DMS 273 (cell line): ENCODE data around the gene OGFOD3.
"Not testable (repeated sequence)": the region's sequence is repeated elsewhere in the genome, so short reads cannot be mapped to it uniquely, and the experiment has no call there.

Source experiments
- DNase-seq: peaks from one replicate; lab custom pipeline; 2025; ENCODE audit not compliant: unreplicated experiment; lab: John Stamatoyannopoulos, UW

OGFOD3 gene

GRCh38 chr17:82356845-82357355 is 61.5 kb downstream of the OGFOD3 start:
- peak; percentile 33 for DNase-seq

GRCh38 chr17:82355770-82356427 is 62.5 kb downstream of the OGFOD3 start:
- DNase-seq = no peak

- DNase-seq = no peak
Measured at GRCh38 chr17:82354804-82355308, 63.5 kb downstream of the OGFOD3 start.

DNA sequence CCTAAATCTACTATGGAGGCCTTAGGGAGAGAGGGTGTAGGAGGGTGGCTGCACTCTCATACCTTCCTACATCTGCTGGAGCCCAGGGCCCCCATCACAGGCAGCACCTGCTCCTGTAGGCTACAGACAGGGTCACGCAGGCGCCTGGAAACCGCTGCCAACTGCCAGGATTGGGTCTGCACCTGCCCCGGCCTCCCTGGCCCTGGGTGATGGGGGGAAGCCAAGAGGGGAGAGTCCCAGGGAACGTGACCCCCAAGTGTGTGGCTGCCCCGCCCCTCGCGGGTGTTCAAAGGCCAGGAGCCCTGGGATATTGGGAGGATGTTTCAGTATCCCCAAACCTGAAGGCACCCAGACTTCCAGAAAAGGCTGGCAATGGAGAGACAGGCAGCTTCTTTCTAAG is 64.9 kb downstream of the OGFOD3 start:
- DNase-seq = no peak

DNA sequence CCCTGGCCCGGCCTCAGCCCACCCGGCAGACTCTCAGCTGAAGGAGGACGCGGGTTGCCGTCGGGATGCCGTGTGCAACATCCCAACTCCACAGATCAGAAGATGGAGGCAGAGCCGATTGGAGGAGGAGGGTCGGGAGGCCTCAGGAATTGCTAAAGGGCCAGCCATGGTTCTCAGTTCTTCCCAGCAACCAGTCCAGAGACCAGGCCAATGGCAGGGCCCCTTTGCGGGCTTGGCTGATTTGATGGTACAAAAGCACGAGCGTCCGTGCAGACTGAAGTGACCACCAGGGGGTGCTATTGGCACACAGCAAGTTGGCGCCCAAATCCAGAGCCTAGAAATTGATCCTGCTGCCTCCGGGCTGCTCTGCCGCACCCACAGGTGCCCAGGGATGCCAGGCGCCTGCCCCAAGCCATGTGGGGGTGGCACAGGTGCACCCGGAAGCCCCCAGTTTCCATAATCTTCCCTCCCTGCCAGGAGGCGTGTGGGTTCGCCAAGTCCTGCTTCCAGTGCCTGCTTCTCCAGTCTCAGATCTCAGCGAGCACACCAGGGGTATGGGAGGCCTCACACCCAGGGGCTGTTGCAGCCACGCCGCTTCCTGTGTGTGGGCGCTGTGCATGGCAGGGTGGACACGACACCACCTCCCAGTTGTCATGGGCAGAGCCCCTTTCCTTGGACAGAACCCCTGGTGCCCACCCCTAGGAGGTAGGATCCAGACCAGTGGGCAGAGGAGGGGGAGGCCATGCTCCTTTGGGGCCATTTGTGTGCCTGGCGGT is 66.5 kb downstream of the OGFOD3 start:
- DNase-seq = peak; percentile 97

- DNase-seq = no peak
Measured at GRCh38 chr17:82351254-82351712, 67.1 kb downstream of the OGFOD3 start.

DNA sequence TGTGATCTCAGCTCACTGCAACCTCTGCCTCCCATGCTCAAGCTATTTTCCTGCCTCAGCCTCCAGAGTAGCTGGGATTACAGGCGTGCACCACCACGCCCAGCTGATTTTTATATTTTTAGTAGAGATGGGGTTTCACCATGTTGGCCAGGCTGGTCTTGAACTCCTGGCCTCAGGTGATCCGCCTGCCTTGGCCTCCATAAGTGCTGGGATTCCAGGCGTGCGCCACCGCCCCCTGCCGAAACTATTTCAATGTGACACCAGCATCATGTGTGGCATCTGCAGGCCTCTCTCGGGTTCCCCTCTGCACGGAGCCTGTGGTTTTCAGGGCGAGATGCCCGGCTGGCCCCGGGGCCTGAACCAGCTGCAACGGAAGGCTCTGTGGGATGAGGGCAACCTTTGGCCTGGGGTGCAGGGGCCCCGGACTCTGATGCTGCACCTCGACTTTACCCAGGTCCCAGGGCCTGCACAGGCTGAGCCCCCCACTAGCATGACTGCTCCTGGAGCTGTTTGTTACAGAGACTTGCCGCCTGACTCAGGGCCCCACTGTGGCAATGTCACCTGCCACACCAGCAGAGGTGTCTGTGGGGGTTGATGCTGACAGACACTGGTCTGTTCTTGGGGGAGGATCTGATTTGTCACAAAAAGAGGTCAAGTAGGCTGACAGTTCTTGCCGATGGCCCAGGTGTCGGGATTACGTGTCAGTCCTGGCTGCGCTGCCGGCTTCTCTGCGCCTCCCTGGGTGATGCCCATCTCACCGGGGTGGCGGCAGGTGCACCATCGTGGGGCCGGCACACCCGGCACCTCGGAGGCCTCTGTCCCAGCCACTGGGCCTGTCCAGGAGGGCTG is 68.0 kb downstream of the OGFOD3 start:
- peak; percentile 66 for DNase-seq

DNA sequence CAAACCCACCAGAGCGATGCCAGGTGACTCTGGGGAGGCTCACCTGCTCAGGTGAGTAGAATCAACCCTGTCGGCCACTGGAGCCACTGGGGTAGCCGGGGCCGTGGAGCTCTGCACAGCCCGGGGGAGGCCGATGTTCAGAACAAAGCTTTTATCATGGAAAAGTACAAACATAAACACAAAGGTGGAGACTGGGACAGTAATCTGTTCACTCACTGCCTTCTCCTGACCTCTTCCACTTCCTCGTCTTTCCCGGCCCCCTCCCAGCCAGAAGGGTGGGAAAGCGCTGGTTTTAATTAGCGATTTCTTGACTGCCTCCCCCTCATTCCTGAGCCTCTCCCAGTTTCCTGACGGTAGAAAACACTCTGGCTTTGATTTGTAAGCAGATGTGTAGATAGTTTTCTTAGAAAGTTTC is 69.1 kb downstream of the OGFOD3 start:
- no peak for DNase-seq

DNA sequence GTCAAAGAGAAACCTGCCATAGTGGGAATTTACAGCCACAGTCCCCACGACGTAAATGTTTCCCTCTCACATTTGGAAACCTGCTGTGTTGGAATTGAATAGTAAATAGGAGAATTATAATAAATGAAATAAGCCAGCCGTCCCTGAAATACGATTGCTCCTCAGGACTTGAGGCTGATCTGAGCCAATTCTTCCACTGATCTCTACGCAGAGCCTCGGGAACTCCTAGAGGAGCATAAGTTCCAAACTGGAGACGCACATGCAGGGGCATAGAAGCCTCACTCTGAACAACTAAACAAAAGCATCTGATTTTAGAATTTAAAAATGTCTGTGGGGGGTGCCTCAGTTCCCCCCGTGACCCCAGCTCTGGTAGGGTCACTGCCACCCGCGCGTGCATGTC is 69.5 kb downstream of the OGFOD3 start:
- DNase-seq = no peak

DNA sequence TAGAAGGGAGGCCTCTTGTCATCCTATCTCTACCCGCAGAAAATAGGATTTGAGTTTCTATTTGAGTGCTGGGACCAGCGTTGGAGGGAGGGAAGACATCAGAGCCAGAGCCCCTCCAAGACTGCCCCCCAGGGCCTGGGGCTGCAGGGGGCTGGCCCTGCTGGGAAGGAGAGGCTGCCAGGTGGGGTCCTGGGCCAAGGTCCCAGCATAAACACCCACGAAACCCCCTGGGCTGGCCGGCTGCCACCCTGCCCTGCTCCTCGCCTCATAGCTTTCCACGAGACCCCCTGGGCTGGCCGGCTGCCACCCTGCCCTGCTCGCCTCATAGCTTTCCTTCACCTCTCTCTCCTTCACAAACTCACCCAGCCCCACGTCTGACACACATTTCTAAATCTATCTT is 70.0 kb downstream of the OGFOD3 start:
- no peak for DNase-seq

- DNase-seq = not testable (repeated sequence)
Measured at GRCh38 chr17:82347994-82348393, 70.4 kb downstream of the OGFOD3 start.

- no peak for DNase-seq
Measured at GRCh38 chr17:82346342-82347300, 71.8 kb downstream of the OGFOD3 start.

- no peak for DNase-seq
Measured at GRCh38 chr17:82345151-82345976, 73.0 kb downstream of the OGFOD3 start.

DNA sequence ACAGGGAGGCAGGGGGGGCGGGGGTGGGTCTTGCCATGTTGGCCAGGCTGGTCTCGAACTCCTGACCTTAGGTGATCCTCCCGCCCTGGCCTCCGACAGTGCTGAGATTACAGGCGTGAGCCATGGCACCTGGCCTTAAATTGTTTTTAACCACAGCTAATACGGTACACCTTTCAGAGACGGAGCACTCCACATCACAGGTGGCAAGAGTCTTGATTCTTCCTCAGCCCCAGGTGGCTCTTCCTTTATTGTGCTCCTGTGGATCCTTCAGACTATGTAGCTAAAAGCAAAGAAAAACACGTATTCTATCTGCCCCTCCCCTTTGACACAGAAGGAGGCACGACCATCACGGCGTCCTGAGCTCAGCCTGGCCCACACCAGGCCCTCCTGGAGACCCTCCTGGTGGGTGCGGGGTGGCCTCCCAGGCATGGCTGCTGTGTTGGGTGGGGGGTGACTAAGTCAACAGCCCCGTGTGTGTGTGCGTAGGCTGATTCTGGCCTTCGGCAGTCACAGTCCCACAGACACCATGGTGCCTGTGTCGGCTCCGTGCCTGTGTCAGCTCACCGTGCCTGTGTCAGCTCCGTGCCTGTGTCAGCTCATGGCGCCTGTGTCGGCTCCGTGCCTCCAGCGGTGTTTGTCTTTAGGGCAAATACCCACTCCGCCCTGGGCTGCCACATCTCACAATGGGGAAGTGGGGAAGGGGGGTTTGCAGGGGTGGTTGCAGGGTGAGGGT is 74.0 kb downstream of the OGFOD3 start:
- DNase-seq = no peak

GRCh38 chr17:82343560-82343959 is 74.8 kb downstream of the OGFOD3 start:
- DNase-seq = no peak

- DNase-seq = no peak
Measured at GRCh38 chr17:82342361-82343079, 75.9 kb downstream of the OGFOD3 start.

- DNase-seq = no peak
Measured at GRCh38 chr17:82339634-82340580, 78.5 kb downstream of the OGFOD3 start.
